Parathyroid adenoma (tissue), 2 donors: ENCODE data around the gene GLB1L3.

Source experiments
- H2AFZ ChIP-seq: fragments of 300-600 bp; sonication (generic); one replicate; pipeline ENCODE4 v1.7.0; 2017; ENCODE audit warnings: antibody characterized with exemption, mild to moderate bottlenecking
- H3K27ac ChIP-seq: fragments of 300-600 bp; sonication (generic); one replicate; pipeline ENCODE4 v1.7.0; 2017
- H3K27me3 ChIP-seq: fragments of 300-600 bp; sonication (generic); one replicate; pipeline ENCODE4 v1.7.0; 2017; ENCODE audit warnings: low read length; ENCODE audit not compliant: control insufficient read depth, insufficient read depth
- H3K36me3 ChIP-seq: fragments of 300-600 bp; sonication (generic); one replicate; pipeline ENCODE4 v1.7.0; 2017; ENCODE audit warnings: low read length; ENCODE audit not compliant: control insufficient read depth, insufficient read depth
- H3K4me1 ChIP-seq: fragments of 300-600 bp; sonication (generic); one replicate; pipeline ENCODE4 v1.7.0; 2017; ENCODE audit warnings: control low read depth
- H3K4me2 ChIP-seq: fragments of 300-600 bp; sonication (generic); one replicate; pipeline ENCODE4 v1.7.0; 2017; ENCODE audit warnings: low read length
- H3K4me3 ChIP-seq: fragments of 300-600 bp; sonication (generic); one replicate; pipeline ENCODE4 v1.7.0; 2017; ENCODE audit warnings: low read depth, low read length
- H3K79me2 ChIP-seq: fragments of 300-600 bp; sonication (generic); one replicate; pipeline ENCODE4 v1.7.0; 2017; ENCODE audit warnings: control low read depth
- H3K9ac ChIP-seq: fragments of 300-600 bp; sonication (generic); one replicate; pipeline ENCODE4 v1.7.0; 2017; ENCODE audit warnings: mild to moderate bottlenecking
- H3K9me3 ChIP-seq: fragments of 300-600 bp; sonication (generic); one replicate; pipeline ENCODE4 v1.7.0; 2017; ENCODE audit warnings: low read length; ENCODE audit not compliant: control insufficient read depth
- CTCF ChIP-seq: fragments of 300-600 bp; sonication (generic); IDR thresholded peaks from one replicate; pipeline ENCODE4 v1.7.0; 2017; ENCODE audit warnings: antibody characterized with exemption, mild to moderate bottlenecking
- donor health status: primary hyperparathyroidism.

GLB1L3 gene

GRCh38 chr11:134266440-134266839, 9.7 kb upstream of the GLB1L3 start:
- Histone ChIP-seq H3K4me1 (no peaks in the 10 kb centered on the region), H3K4me3 (no peak overlapping the region), H3K27ac (no peak overlapping the region), H3K79me2 (no peaks in the 10 kb centered on the region), H3K9ac (no peak overlapping the region), H3K27me3 (no peaks in the 10 kb centered on the region), H3K36me3 (no peaks in the 10 kb centered on the region), H2AFZ (no peak overlapping the region), H3K9me3 (no peaks in the 10 kb centered on the region), H3K4me2 (no peak overlapping the region)
- no peak for TF ChIP-seq CTCF

- no peaks in the 10 kb centered on the region for H3K36me3 ChIP-seq
- no peaks in the 10 kb centered on the region for H3K79me2 ChIP-seq
- no peaks in the 10 kb centered on the region for H3K4me1 ChIP-seq
- H3K9ac ChIP-seq: no peak overlapping the region
- no peak overlapping the region for H3K27ac ChIP-seq
- no peaks in the 10 kb centered on the region for H3K9me3 ChIP-seq
- no peaks in the 10 kb centered on the region for H3K27me3 ChIP-seq
- no peak for TF ChIP-seq CTCF
- no peak overlapping the region for H3K4me3 ChIP-seq
- H2AFZ ChIP-seq: no peak overlapping the region
- no peak overlapping the region for H3K4me2 ChIP-seq
Observed at GRCh38 chr11:134266841-134267251, 9.3 kb upstream of the GLB1L3 start.

DNA sequence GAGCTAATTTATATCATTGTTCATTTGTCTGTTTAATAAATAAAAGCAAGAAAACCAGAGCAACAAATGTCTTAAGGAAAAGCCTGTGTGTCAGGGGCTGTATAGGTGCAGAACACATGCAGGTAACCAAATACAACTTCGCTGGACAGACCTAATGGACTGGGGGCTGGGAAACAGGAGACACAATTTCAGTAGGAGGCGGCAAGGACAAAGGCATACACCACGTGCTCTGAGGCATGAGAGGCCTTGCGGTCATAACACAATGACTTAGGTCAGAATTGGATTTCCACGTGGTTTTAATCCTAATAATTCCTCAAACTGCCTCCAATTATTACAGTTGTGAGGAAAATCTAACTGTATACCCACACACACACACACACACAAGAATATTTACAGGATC, 8.7 kb upstream of the GLB1L3 start:
- Histone ChIP-seq H3K4me2 (no peak overlapping the region), H3K9ac (no peak overlapping the region), H3K79me2 (no peaks in the 10 kb centered on the region), H2AFZ (no peak overlapping the region), H3K27ac (no peak overlapping the region), H3K36me3 (no peaks in the 10 kb centered on the region), H3K4me3 (no peak overlapping the region), H3K27me3 (no peaks in the 10 kb centered on the region), H3K9me3 (no peaks in the 10 kb centered on the region), H3K4me1 (no peaks in the 10 kb centered on the region)
- TF ChIP-seq CTCF: no peak

DNA sequence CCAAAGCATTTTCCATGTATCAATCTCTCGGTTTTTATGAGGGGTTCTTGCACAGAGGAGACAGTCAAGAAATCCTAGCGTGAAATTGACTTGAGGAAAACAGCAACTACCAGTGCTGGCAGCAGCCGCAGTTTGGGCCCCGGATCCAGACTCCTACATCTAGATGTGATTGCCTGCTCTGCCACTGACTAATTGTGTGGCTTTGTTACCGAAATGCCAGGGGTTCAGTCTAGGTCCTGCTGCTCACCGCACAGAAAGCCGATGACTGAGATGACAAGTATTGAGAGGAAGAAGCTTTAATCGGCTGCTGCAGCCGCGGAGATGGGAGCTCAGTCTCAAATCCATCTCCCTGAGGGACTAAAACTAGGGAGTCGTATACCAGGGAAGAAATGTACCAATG, 8.2 kb upstream of the GLB1L3 start:
- no peaks in the 10 kb centered on the region for H3K4me1 ChIP-seq
- no peak overlapping the region for H3K27ac ChIP-seq
- H3K9me3 ChIP-seq: no peaks in the 10 kb centered on the region
- TF ChIP-seq CTCF: no peak
- no peak overlapping the region for H3K9ac ChIP-seq
- no peaks in the 10 kb centered on the region for H3K27me3 ChIP-seq
- H3K36me3 ChIP-seq: no peaks in the 10 kb centered on the region
- no peak overlapping the region for H3K4me3 ChIP-seq
- H3K79me2 ChIP-seq: no peaks in the 10 kb centered on the region
- no peak overlapping the region for H2AFZ ChIP-seq
- H3K4me2 ChIP-seq: no peak overlapping the region

- Histone ChIP-seq H3K4me2 (no peak overlapping the region), H3K79me2 (no peaks in the 10 kb centered on the region), H2AFZ (no peak overlapping the region), H3K9ac (no peak overlapping the region), H3K36me3 (no peaks in the 10 kb centered on the region), H3K27ac (no peak overlapping the region), H3K9me3 (no peaks in the 10 kb centered on the region), H3K4me1 (no peaks in the 10 kb centered on the region), H3K27me3 (no peaks in the 10 kb centered on the region), H3K4me3 (no peak overlapping the region)
- TF ChIP-seq CTCF: no peak
Observed at GRCh38 chr11:134270250-134270714, 5.9 kb upstream of the GLB1L3 start.
